DOHH2 (cell line): ENCODE results near the gene ACIN1.

ENCODE experiments used
- H3F3A ChIP-seq: fragments of 200-600 bp; sonication (generic), shearing (Covaris generic); 2 replicates; pipeline ENCODE4 v1.6.0; 2016; ENCODE audit warnings: antibody characterized with exemption, mild to moderate bottlenecking; ENCODE audit not compliant: control insufficient read depth, insufficient read depth
- H3K27ac ChIP-seq: fragments of 200-600 bp; sonication (generic); 2 replicates; pipeline ENCODE4 v1.5.1; 2014; ENCODE audit warnings: low read depth, mild to moderate bottlenecking, low read length, moderate library complexity
- H3K27me3 ChIP-seq: fragments of 200-600 bp; sonication (generic); 2 replicates; pipeline ENCODE4 v1.6.1; 2014; ENCODE audit warnings: mild to moderate bottlenecking, low read length, mixed read lengths; ENCODE audit not compliant: control insufficient read depth
- H3K36me3 ChIP-seq: fragments of 200-600 bp; sonication (generic); 2 replicates; pipeline ENCODE4 v1.6.1; 2014; ENCODE audit warnings: mild to moderate bottlenecking, low read length, moderate library complexity, mixed read lengths; ENCODE audit not compliant: control insufficient read depth
- H3K4me1 ChIP-seq: fragments of 200-600 bp; sonication (generic); 2 replicates; pipeline ENCODE4 v1.6.1; 2014; ENCODE audit warnings: mild to moderate bottlenecking, low read length, mixed read lengths; ENCODE audit not compliant: control insufficient read depth
- H3K4me2 ChIP-seq: fragments of 200-600 bp; sonication (generic); 2 replicates; pipeline ENCODE4 v1.6.0; 2014; ENCODE audit warnings: mild to moderate bottlenecking, low read length, moderate library complexity
- H3K4me3 ChIP-seq: fragments of 200-600 bp; sonication (generic); 2 replicates; pipeline ENCODE4 v1.5.1; 2014; ENCODE audit warnings: mild to moderate bottlenecking, low read length, mixed read lengths
- H3K79me2 ChIP-seq: fragments of 200-600 bp; sonication (generic); 2 replicates; pipeline ENCODE4 v1.6.1; 2014; ENCODE audit warnings: mild to moderate bottlenecking, low read length, mixed read lengths; ENCODE audit not compliant: control insufficient read depth
- H3K9me2 ChIP-seq: fragments of 200-600 bp; sonication (generic); replicated peaks from 2 replicates; pipeline ENCODE4 v1.6.1; 2014; ENCODE audit warnings: mild to moderate bottlenecking, low read length, mixed read lengths; ENCODE audit not compliant: control insufficient read depth
- H3K9me3 ChIP-seq: fragments of 200-600 bp; sonication (generic); 2 replicates; pipeline ENCODE4 v1.6.1; 2014; ENCODE audit warnings: antibody characterized with exemption, low read length, mixed read lengths; ENCODE audit not compliant: control insufficient read depth, insufficient read depth
- H4K20me1 ChIP-seq: fragments of 200-600 bp; sonication (generic); 2 replicates; pipeline ENCODE4 v1.6.0; 2014; ENCODE audit warnings: low read depth, mild to moderate bottlenecking, antibody characterized with exemption, low read length, moderate library complexity; ENCODE audit not compliant: control insufficient read depth, insufficient read depth
- CTCF ChIP-seq: fragments of 200-600 bp; sonication (generic); IDR thresholded peaks from one replicate; pipeline ENCODE4 v1.5.1; 2014; ENCODE audit warnings: antibody characterized with exemption, mild to moderate bottlenecking, low read depth, low read length; ENCODE audit not compliant: poor library complexity, severe bottlenecking
- EZH2phosphoT487 ChIP-seq: fragments of 200-600 bp; sonication (generic); IDR thresholded peaks from 2 replicates; pipeline ENCODE4 v1.6.1; 2017; ENCODE audit warnings: borderline replicate concordance, mild to moderate bottlenecking, antibody characterized with exemption, low read length, moderate library complexity, mixed read lengths

Gene ACIN1

DNA sequence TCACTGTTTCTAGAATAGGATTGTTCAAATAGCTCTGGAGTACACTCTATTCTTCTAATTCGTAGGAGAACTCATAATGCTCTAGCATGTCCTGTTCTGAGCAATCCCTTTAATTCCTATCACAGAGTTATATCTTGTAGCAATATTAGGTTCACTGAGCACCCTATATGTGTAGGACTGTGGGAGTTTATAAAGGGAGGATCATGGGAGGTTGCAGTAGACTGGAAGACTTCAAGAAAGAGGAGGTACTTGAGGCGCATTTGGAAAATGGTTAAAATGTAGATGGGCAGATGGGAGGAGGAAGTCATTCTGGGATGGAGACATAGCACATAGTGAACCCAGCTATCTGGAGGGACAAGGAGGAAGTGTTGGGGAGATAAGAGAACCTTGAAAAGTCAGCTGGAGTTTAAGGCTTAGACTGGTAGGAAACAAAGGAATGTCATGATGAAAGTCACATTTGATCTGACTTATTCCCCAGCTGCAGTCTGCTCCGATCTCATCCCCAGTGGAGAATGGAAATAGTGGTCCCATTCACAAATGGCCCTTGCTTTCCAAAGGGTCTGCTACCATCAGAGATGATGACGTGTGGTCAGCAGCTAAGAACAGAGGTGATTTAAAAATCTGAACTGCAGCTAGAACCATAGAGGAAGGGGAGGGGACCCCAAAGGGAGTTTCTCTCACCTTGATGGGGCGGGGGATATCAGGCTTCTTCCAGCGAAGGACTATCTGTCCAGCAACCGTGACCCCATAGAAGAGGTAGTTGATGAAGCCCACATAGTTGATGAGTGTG, 34.2 kb upstream of the ACIN1 start:
- Histone ChIP-seq H3K9me2 (no peaks in the 10 kb centered on the region), H3K27ac (no peak overlapping the region), H3K4me3 (no peak overlapping the region), H4K20me1 (no peaks in the 10 kb centered on the region), H3K9me3 (no peaks in the 10 kb centered on the region), H3K4me2 (no peak overlapping the region), H3K36me3 (no peaks in the 10 kb centered on the region), H3K4me1 (peaks cover 13% of the 10 kb centered on the region), H3F3A (no peaks in the 10 kb centered on the region), H3K79me2 (no peaks in the 10 kb centered on the region), H3K27me3 (peaks cover 7% of the 10 kb centered on the region)
- TF ChIP-seq EZH2phosphoT487 (no peak), CTCF (no peak)

DNA sequence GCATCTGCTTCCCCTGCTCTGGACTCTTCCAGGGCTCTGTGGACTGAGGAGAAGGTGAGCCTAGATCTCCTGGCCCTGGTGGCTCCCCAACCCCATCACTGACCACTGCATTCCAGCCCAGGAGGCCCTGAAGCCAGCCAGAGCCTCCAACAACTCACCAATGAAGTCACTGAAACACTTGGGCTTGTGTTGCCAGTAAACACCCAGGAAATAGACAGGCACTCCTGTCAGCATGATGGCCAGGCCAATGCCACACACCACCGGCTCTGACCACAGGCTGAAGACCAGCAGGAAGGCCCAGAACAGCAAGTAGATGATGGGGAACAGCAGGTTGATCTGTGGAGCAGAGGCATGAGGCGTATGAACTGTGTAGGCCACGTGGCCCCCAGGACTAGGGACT, 32.9 kb upstream of the ACIN1 start:
- H4K20me1 ChIP-seq = no peaks in the 10 kb centered on the region
- peaks cover 6% of the 10 kb centered on the region; the same call in 1 of the 2 replicates for H3K4me1 ChIP-seq
- TF ChIP-seq EZH2phosphoT487 (no peak), CTCF (no peak)
- no peaks in the 10 kb centered on the region for H3K9me2 ChIP-seq
- H3K27me3 ChIP-seq = peaks cover 7% of the 10 kb centered on the region
- H3K36me3 ChIP-seq = no peaks in the 10 kb centered on the region
- H3K27ac ChIP-seq = no peak overlapping the region
- H3F3A ChIP-seq = no peaks in the 10 kb centered on the region
- no peaks in the 10 kb centered on the region for H3K79me2 ChIP-seq
- H3K4me2 ChIP-seq = no peak overlapping the region
- no peaks in the 10 kb centered on the region for H3K9me3 ChIP-seq
- no peak overlapping the region for H3K4me3 ChIP-seq

- H3K27ac ChIP-seq = no peak overlapping the region
- no peaks in the 10 kb centered on the region for H3K79me2 ChIP-seq
- no peak overlapping the region for H3K4me3 ChIP-seq
- no peaks in the 10 kb centered on the region for H3K9me2 ChIP-seq
- H4K20me1 ChIP-seq = no peaks in the 10 kb centered on the region
- peaks cover 7% of the 10 kb centered on the region for H3K27me3 ChIP-seq
- TF ChIP-seq EZH2phosphoT487 (no peak), CTCF (no peak)
- peaks cover 10% of the 10 kb centered on the region for H3K4me1 ChIP-seq
- no peaks in the 10 kb centered on the region for H3F3A ChIP-seq
- H3K9me3 ChIP-seq = no peaks in the 10 kb centered on the region
- no peak overlapping the region for H3K4me2 ChIP-seq
- no peaks in the 10 kb centered on the region for H3K36me3 ChIP-seq
These were observed 31.8 kb upstream of the ACIN1 start for GRCh38 chr14:23126548-23127278.
